K562 (cell line): ENCODE results near the gene TRMT1. TPM values are rescaled to one million over a fixed set of nuclear protein-coding genes. Genes with fewer than 3 reads are reported as not detected.

Experiments
- BRD4 ChIP-seq: fragments of 200-600 bp; sonication (generic); IDR thresholded peaks from 2 replicates; pipeline ENCODE4 v1.6.1; 2017; ENCODE audit warnings: inconsistent platforms
- BRD9 ChIP-seq: fragments of 450-650 bp; IDR thresholded peaks from 2 replicates; pipeline ENCODE4 v1.6.1; 2018; ENCODE audit warnings: low read depth; ENCODE audit not compliant: partially characterized antibody
- CREB3 ChIP-seq: fragments of 450-650 bp; conservative IDR thresholded peaks from 2 replicates; pipeline ENCODE4 v1.6.1; 2016; ENCODE audit warnings: missing genetic modification characterization, low read depth, mild to moderate bottlenecking, missing compliant biosample characterization, moderate library complexity
- FOXA1 ChIP-seq: fragments of 450-650 bp; IDR thresholded peaks from 2 replicates; pipeline ENCODE4 v1.6.1; 2016; ENCODE audit warnings: mild to moderate bottlenecking, borderline replicate concordance
- KDM2B ChIP-seq: fragments of 250-450 bp; sonication (Bioruptor Pico); IDR thresholded peaks from 2 replicates; pipeline ENCODE4 v1.8.0; 2021; ENCODE audit warnings: mild to moderate bottlenecking, moderate library complexity
- MAZ ChIP-seq, 2 experiments: fragments of 450-650 bp in 1 of 2; sonication (generic) in 1 of 2; formaldehyde crosslinking; IDR thresholded peaks in 1 of 2; conservative IDR thresholded peaks in 1 of 2; 2 replicates each; pipeline versions ENCODE4 v1.4.0 to v1.5.0; 2020; ENCODE audit warnings: mild to moderate bottlenecking in 1 of 2, missing genetic modification reagents in 1 of 2
- NEUROD1 ChIP-seq: fragments of 150-350 bp; IDR thresholded peaks from 2 replicates; pipeline ENCODE4 v1.6.1; 2014; ENCODE audit warnings: borderline replicate concordance, low read length, low read depth; ENCODE audit not compliant: partially characterized antibody
- NRF1 ChIP-seq, 2 experiments: fragments of 450-650 bp; IDR thresholded peaks in 1 of 2; conservative IDR thresholded peaks in 1 of 2; 2 replicates each; pipeline ENCODE4 v1.6.1; 2014; ENCODE audit warnings: mild to moderate bottlenecking in 2 of 2
- ZBTB2 ChIP-seq: fragments of 450-650 bp; IDR thresholded peaks from 2 replicates; pipeline ENCODE4 v1.6.1; 2016; ENCODE audit warnings: antibody characterized with exemption
- ZNF324 ChIP-seq: fragments of 250-450 bp; sonication (Bioruptor Pico); IDR thresholded peaks from 2 replicates; pipeline ENCODE4 v1.4.0; 2020; ENCODE audit warnings: mild to moderate bottlenecking
- ZNF347 ChIP-seq: fragments of 450-650 bp; formaldehyde crosslinking; IDR thresholded peaks from 2 replicates; pipeline ENCODE4 v1.4.0; 2020; ENCODE audit warnings: low read depth, mild to moderate bottlenecking, moderate library complexity
- ZNF583 ChIP-seq: fragments of 250-450 bp; sonication (Bioruptor Pico); IDR thresholded peaks from 2 replicates; pipeline ENCODE4 v1.4.0; 2020
- ZNF609 ChIP-seq: sonication (generic); formaldehyde crosslinking; IDR thresholded peaks from 2 replicates; pipeline ENCODE4 v1.8.1; 2023; ENCODE audit warnings: missing genetic modification reagents, mild to moderate bottlenecking, borderline replicate concordance
- polyA plus RNA-seq, 8 experiments: library from polyadenylated mRNA; depleted of rRNA in 4 of 8; stranded (reverse) in 5 of 8; unstranded in 3 of 8; fragments of >200 nt; fragmentation: Nextera tagmentation in 2 of 8; fragmentation: Illumina TruSeq in 1 of 8; extraction: Ambion mirVana in 2 of 8; extraction: Trizol in 1 of 8; gene quantifications; 2 replicates each; pipeline versions ENCODE4 v1.2.1 to v1.2.3, GENCODE V29; 2011 to 2014; ENCODE audit warnings: inconsistent platforms in 1 of 8, missing spikeins in 1 of 8
- total RNA-seq, 7 experiments: library from RNA; depleted of rRNA in 6 of 7; stranded (reverse); fragments of >200 nt in 6 of 7; fragmentation: Illumina TruSeq in 2 of 7; extraction: Trizol in 2 of 7; gene quantifications; 2 replicates each; pipeline versions ENCODE4 v1.2.1 to v1.2.3, GENCODE V29; 2011 to 2021; ENCODE audit warnings: low replicate concordance in 1 of 7
- TF ChIP-seq, protein P1 (sequence below): fragments of 450-650 bp; IDR thresholded peaks from 2 replicates; pipeline ENCODE4 v1.7.1; 2018; ENCODE audit warnings: mild to moderate bottlenecking, low read depth; ENCODE audit not compliant: partially characterized antibody
- TF ChIP-seq, protein P2 (sequence below): IDR thresholded peaks from 2 replicates; pipeline ENCODE4 v1.6.1; 2012; ENCODE audit warnings: low read depth, low read length, improper control_type of control experiment, borderline replicate concordance

The TRMT1 gene
- total and polyA plus RNA-seq, 9 of the 15 experiments (the other 6 are each of a cell fraction or from before 2014, with no cell fraction given), result 5.8 to 158 (median 54.3) TPM

- TF ChIP-seq NEUROD1, result peak; percentile 27
- peak; percentile 71 for TF ChIP-seq BRD9
- TF ChIP-seq ZNF324 (CRISPR knock-in tag), result peak; percentile 47; the same call in 1 of the 2 replicates
- peak; percentile 72 for TF ChIP-seq ZBTB2
- TF ChIP-seq ZNF347 (CRISPR knock-in tag), result no peak
- TF ChIP-seq, protein P1, sequence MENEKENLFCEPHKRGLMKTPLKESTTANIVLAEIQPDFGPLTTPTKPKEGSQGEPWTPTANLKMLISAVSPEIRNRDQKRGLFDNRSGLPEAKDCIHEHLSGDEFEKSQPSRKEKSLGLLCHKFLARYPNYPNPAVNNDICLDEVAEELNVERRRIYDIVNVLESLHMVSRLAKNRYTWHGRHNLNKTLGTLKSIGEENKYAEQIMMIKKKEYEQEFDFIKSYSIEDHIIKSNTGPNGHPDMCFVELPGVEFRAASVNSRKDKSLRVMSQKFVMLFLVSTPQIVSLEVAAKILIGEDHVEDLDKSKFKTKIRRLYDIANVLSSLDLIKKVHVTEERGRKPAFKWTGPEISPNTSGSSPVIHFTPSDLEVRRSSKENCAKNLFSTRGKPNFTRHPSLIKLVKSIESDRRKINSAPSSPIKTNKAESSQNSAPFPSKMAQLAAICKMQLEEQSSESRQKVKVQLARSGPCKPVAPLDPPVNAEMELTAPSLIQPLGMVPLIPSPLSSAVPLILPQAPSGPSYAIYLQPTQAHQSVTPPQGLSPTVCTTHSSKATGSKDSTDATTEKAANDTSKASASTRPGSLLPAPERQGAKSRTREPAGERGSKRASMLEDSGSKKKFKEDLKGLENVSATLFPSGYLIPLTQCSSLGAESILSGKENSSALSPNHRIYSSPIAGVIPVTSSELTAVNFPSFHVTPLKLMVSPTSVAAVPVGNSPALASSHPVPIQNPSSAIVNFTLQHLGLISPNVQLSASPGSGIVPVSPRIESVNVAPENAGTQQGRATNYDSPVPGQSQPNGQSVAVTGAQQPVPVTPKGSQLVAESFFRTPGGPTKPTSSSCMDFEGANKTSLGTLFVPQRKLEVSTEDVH, result no peak
- peak; percentile 99 for TF ChIP-seq MAZ (CRISPR knock-in tag; conservative IDR thresholded peaks at IDR 0.05 in 1 of 2, IDR thresholded peaks at IDR 0.05 in 1 of 2)
- 0 out of 2 replicates have a peak, but pooled peaks have one; percentile 37 for TF ChIP-seq CREB3 (tag)
- TF ChIP-seq KDM2B (CRISPR knock-in tag), result no peak
- TF ChIP-seq, protein P2, sequence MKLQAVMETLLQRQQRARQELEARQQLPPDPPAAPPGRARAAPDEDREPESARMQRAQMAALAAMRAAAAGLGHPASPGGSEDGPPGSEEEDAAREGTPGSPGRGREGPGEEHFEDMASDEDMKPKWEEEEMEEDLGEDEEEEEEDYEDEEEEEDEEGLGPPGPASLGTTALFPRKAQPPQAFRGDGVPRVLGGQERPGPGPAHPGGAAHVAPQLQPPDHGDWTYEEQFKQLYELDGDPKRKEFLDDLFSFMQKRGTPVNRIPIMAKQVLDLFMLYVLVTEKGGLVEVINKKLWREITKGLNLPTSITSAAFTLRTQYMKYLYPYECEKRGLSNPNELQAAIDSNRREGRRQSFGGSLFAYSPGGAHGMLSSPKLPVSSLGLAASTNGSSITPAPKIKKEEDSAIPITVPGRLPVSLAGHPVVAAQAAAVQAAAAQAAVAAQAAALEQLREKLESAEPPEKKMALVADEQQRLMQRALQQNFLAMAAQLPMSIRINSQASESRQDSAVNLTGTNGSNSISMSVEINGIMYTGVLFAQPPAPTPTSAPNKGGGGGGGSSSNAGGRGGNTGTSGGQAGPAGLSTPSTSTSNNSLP, result no peak
- TF ChIP-seq NRF1 (conservative IDR thresholded peaks at IDR 0.05 in 1 of 2, IDR thresholded peaks at IDR 0.05 in 1 of 2), result peak; percentile 76 to 82
- peak; percentile 43; the same call in 1 of the 2 replicates for TF ChIP-seq BRD4
- TF ChIP-seq FOXA1, result no peak
- TF ChIP-seq ZNF583 (CRISPR knock-in tag), result peak; percentile 67
- 0 out of 2 replicates have a peak, but pooled peaks have one; percentile 29 for TF ChIP-seq ZNF609 (CRISPR knock-in tag)
Observed at GRCh38 chr19:13104360-13104847, 12.1 kb downstream of the TRMT1 start (continued).
